Posterior cingulate gyrus (tissue), 11 donors: ENCODE results near the gene MAMDC4.
A peak's percentile ranks its signal among the peaks of the same experiment; 100 is the strongest.
"Not testable (repeated sequence)": the region's sequence is repeated elsewhere in the genome, so short reads cannot be mapped to it uniquely, and the experiment has no call there.

Source experiments
- DNase-seq, 10 donors: peaks; one replicate each; pipeline versions ENCODE4 v3.0.0 to v3.0.0-alpha.2; 2020 to 2021; ENCODE audit warnings: mixed read lengths in 3 of 10
- intact Hi-C: fragments of 100-400 bp; cut with DNase I; formaldehyde crosslinking; loops from one replicate; pipeline ENCODE4 v1.15.1; 2023

MAMDC4 gene

DNA sequence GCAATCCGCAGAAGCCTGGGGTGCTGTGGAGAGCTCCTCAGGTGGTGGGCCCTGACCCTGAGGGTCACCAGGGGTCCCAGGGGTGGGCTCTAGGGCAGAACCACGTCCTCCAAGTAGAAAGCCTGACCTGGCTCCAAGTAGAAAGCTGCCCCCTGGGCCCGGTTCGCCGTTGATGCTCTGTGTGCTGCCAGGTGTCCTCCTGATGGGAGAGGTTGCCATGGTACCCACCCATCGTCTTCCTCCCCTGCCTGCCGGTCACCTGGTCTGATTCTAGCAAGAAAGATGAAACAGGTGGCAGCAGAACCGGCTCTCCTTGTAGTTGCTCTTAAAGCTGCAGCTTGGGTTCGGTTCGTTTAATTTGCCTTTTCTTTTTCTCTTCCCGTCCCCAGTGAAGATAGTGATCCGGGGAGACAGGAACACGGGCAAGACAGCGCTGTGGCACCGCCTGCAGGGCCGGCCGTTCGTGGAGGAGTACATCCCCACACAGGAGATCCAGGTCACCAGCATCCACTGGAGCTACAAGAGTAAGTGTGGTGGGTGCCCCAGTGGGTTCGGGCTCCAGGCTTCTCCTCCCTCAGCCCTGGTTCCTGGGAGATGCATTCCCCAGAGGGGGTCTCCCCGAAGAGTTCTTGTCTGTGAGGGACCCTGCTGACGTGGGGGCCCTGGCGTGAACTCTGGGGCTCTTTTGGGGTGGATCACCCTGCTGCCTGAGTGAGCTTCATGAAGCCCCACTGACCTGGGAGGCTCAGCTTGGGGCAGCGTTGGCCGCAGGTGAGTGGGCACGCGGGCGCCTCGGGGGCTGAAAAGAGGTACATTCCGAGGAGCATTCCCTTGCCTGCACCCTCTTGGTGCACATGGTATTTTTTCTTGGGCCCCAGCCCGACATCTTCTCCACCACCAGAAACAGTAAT is 28.8 kb upstream of the MAMDC4 start:
- DNase-seq = peak in 3 of 10 donors; percentile 21 to 77 (median 72)
- intact Hi-C loops = no loop called here

- intact Hi-C loops = no loop called here
- peak in 3 of 10 donors; percentile 5 to 84 (median 54) for DNase-seq
These were observed 27.5 kb upstream of the MAMDC4 start for GRCh38 chr9:136824496-136825225.

GRCh38 chr9:136825295-136826187 is 26.6 kb upstream of the MAMDC4 start:
- intact Hi-C loops = no loop called here
- DNase-seq = peak in 2 of 10 donors; percentile 59 to 77

DNA sequence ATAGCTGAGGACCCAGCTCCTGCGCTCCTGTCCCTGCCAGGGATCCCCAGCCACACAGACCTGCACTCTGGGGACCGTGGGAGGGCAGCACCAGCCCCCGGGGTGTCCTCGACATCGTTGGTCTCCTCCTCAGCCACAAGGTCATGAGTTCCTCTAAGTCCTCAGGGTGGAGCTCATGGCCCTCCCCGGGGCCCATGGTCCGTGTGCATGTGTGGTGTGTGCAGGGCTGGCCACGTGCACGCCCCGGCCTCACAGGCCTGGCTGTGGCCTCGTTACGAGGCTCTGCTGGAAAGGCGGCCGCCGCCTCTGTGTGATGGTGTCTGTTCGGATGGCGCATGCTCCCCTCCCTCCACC is 26.0 kb upstream of the MAMDC4 start:
- DNase-seq = peak in 1 of 10 donors; percentile 78
- intact Hi-C loops = no loop called here

- DNase-seq = peak in 3 of 10 donors; percentile 4 to 58 (median 52)
- intact Hi-C loops = no loop called here
These were observed 25.2 kb upstream of the MAMDC4 start for GRCh38 chr9:136826703-136827582.

GRCh38 chr9:136827794-136828473 is 24.2 kb upstream of the MAMDC4 start:
- DNase-seq = peak in 1 of 10 donors; percentile 5
- intact Hi-C loops = no loop called here

DNA sequence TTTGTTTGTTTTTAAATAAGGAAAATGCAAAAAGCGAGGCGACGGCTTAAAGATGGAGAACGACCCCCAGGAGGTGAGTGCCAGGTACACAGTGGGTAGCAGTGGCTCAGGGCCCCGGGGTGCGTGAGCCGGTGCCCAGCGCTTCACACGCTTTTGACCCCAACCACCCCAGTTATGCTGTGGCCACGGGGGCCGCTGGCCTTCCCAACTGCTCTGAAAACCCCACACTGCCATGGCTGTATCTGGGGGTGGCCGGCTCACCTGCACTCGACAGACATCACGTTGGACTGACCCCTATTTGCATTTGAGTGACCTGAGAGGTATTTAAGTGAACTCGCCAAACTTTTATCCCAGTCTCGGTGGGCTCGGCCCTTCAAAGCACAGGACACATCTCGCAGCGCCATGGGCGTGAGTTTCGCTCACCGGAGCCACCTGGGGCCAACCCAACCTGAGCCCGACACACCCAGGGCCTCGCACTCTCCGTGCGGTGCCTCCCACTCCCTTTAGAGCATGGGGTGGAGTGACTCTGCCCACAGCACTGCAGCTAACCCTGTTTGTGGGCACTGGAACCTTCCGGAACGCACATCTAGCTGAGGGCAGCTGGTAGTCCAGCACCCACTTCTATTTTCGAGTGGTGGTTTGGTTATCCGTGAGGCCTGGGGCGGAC is 23.5 kb upstream of the MAMDC4 start:
- DNase-seq = peak in 2 of 10 donors; percentile 4 to 66
- intact Hi-C loops = no loop called here

DNA sequence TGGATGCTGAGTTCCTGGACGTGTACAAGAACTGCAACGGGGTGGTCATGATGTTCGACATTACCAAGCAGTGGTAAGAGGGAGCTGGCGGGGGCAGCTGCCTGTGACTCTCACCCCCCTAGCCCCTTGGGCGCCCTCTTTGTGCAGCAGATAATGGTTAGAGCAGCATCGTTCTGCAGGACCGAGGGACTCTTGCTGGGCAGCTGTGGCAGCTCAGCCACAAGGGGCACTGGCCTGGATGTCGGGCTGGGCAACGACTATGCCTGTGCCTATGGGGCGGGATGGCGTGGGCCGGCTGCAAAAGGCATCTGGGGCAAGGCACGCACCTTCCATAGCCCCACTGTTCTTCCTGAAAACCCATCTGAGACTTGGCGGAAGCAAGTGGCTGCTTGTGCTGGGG is 22.7 kb upstream of the MAMDC4 start:
- intact Hi-C loops = no loop called here
- DNase-seq = no peak

GRCh38 chr9:136829981-136830885 is 21.9 kb upstream of the MAMDC4 start:
- peak in 2 of 10 donors; percentile 27 to 87 for DNase-seq
- intact Hi-C loops = no loop called here

- intact Hi-C loops = no loop called here
- peak in 2 of 10 donors; percentile 69 to 86 for DNase-seq
These were observed 21.0 kb upstream of the MAMDC4 start for GRCh38 chr9:136831002-136831719.

GRCh38 chr9:136831720-136832104 is 20.4 kb upstream of the MAMDC4 start:
- intact Hi-C loops = no loop called here
- DNase-seq = peak in 1 of 10 donors; percentile 5

DNA sequence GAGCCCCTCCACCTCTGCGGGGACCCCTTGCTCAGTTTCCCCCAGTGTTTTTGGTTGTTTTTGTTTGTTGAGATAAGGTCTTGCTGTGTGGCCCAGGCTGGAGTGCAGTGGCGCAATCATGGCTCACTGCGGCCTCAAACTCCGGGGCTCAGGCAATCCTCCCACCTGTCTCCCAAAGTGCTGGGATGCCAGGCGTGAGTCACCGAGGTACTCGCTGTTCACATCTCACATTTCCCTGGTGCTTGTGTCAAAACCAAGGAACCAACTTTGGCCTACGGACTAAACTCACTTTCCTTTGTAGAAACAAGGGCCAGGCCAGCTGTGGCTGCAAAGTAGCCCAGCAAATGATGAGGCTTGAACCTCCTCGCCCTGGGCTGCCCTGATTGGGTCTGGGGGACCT is 19.6 kb upstream of the MAMDC4 start:
- intact Hi-C loops = no loop called here
- peak in 1 of 10 donors; percentile 57 for DNase-seq

DNA sequence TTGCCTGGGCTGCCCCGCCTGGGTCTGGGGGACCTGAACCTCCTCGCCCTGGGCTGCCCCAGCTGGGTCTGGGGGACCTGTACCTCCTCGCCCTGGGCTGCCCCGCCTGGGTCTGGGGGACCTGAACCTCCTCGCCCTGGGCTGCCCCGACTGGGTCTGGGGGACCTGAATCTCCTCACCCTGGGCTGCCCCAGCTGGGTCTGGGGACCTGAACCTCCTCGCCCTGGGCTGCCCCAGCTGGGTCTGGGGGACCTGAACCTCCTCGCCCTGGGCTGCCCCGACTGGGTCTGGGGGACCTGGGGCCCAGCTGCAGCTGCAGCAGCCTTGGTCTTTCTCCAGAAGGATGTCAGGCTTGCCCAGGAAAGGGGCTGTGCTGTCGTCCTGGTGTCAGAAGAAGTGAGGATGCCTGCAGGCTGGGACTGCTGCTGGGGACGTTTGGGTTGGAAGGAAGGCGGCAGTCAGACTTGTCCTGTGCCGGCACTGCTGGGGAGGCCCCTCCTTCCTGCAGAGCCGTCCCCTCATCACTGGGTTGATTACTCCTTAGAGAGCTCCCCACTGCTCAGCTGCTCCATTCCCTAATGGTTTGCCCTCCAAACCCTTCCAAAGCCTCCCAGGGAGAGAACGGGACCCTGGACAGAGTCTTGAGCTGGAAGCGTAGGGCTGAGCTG is 18.6 kb upstream of the MAMDC4 start:
- DNase-seq, intact Hi-C loops: not testable (repeated sequence)

DNA sequence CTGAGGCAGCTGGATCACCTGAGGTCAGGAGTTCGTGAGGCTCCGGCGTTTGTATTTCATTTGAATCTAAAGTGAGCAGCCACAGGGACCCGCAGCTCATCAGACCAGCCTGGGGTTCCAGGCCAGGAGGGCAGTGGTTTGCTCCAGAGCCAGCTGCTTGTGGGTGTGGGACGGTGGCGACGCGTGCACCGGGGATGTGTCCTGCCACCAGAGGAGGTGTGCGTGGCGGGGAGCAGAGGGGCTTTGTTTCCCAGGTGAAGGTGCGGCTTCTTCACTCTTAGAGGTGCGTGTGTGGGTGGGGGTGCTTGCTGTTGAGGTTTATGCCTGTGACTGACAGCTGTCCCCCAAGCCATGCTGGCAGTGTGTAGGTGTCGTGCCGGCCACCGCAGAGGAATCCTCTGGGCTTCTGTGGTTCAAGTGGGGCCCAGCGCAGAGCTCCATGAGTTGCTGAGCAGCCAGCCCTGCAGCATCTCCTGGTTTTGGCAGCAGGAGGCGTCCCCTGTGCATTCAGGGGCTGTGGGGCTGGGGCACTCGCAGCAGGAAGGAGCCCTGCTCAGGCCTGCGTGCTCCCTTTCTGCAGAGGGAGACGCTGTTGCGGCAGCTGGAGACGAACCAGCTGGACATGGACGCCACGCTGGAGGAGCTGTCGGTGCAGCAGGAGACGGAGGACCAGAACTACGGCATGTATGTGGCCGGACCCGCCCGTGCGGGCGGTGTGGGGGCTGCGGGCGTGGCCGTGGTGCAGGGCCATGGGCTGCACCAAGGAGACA is 16.8 kb upstream of the MAMDC4 start:
- intact Hi-C loops = no loop called here
- no peak for DNase-seq
